ENCODE results near the gene CYLC2.

CYLC2 gene

GRCh38 chr9:102995033-102995432, at the start of gene CYLC2:
Gene CYLC2 (plus strand): TSS chr9:102995333. CDS start chr9:102995381, 48 bp downstream.
- DNase-seq (ENCODE audit: low read depth in 2 of 2) = no peak

- DNase-seq (ENCODE audit: low read depth in 2 of 2) = no peak
Observed at GRCh38 chr9:102950346-102950745, 44.8 kb upstream of the CYLC2 start.

- DNase-seq (ENCODE audit: low read depth in 2 of 2) = no peak
Observed at GRCh38 chr9:102966999-102967398, 28.1 kb upstream of the CYLC2 start.

GRCh38 chr9:102967979-102968378, 27.2 kb upstream of the CYLC2 start:
- DNase-seq (ENCODE audit: low read depth in 2 of 2) = no peak

GRCh38 chr9:102972780-102973179, 22.4 kb upstream of the CYLC2 start:
- no peak for DNase-seq (ENCODE audit: low read depth in 2 of 2)

- no peak for DNase-seq (ENCODE audit: low read depth in 2 of 2)
Observed at GRCh38 chr9:102974530-102974929, 20.6 kb upstream of the CYLC2 start.

GRCh38 chr9:102975251-102975650, 19.9 kb upstream of the CYLC2 start:
- DNase-seq (ENCODE audit: low read depth in 2 of 2) = no peak

- DNase-seq (ENCODE audit: low read depth in 2 of 2) = no peak
Observed at GRCh38 chr9:102985162-102985895, 9.8 kb upstream of the CYLC2 start.

GRCh38 chr9:102986425-102986824, 8.7 kb upstream of the CYLC2 start:
- DNase-seq (ENCODE audit: low read depth in 2 of 2) = no peak

GRCh38 chr9:103003689-103004088, 8.6 kb downstream of the CYLC2 start:
- DNase-seq (ENCODE audit: low read depth in 2 of 2) = no peak

GRCh38 chr9:103014242-103014641, 19.1 kb downstream of the CYLC2 start:
- no peak for DNase-seq (ENCODE audit: low read depth in 2 of 2)

- no peak for DNase-seq (ENCODE audit: low read depth in 2 of 2)
Observed at GRCh38 chr9:103025796-103026195, 30.7 kb downstream of the CYLC2 start.

GRCh38 chr9:103037508-103038477, 42.7 kb downstream of the CYLC2 start:
- no peak for DNase-seq (ENCODE audit: low read depth in 2 of 2)

- no peak for DNase-seq (ENCODE audit: low read depth in 2 of 2)
Observed at GRCh38 chr9:103041961-103042360, 46.8 kb downstream of the CYLC2 start.
